GM23338 (cell line): ENCODE measurements around the gene ADCY3. TPM values are rescaled to one million over a fixed set of nuclear protein-coding genes. Genes with fewer than 3 reads are reported as not detected.

Source experiments
- ATAC-seq: fragments of 200-7000 bp; cut with Tn5 transposase; 3 replicates; pipeline ENCODE4 v1.9.1; 2020
- DNase-seq: peaks from one replicate; pipeline ENCODE4 v3.0.0-alpha.2; 2015; ENCODE audit warnings: low spot score
- H2AFZ ChIP-seq: fragments of 200-600 bp; sonication (generic); 2 replicates; pipeline ENCODE4 v1.8.0; 2016; ENCODE audit warnings: antibody characterized with exemption, mild to moderate bottlenecking, moderate library complexity
- H3F3A ChIP-seq: fragments of 200-600 bp; sonication (generic); replicated peaks from 2 replicates; pipeline ENCODE4 v1.8.0; 2017; ENCODE audit warnings: antibody characterized with exemption, mixed run types, low read depth
- H3K27ac ChIP-seq: fragments of 200-600 bp; sonication (generic); 2 replicates; pipeline ENCODE4 v1.6.1; 2016; ENCODE audit warnings: low read depth
- H3K27me3 ChIP-seq: fragments of 200-600 bp; sonication (generic); 2 replicates; pipeline ENCODE4 v1.8.0; 2016; ENCODE audit warnings: mild to moderate bottlenecking, mixed run types, moderate library complexity; ENCODE audit not compliant: insufficient read depth
- H3K36me3 ChIP-seq: fragments of 200-600 bp; sonication (generic); 2 replicates; pipeline ENCODE4 v1.8.0; 2016; ENCODE audit warnings: mild to moderate bottlenecking; ENCODE audit not compliant: insufficient read depth
- H3K4me1 ChIP-seq: fragments of 200-600 bp; sonication (generic); 2 replicates; pipeline ENCODE4 v1.8.0; 2016; ENCODE audit warnings: mild to moderate bottlenecking, moderate library complexity; ENCODE audit not compliant: insufficient read depth
- H3K4me2 ChIP-seq: fragments of 200-600 bp; sonication (generic); 2 replicates; pipeline ENCODE4 v1.7.1; 2017; ENCODE audit warnings: mixed run types
- H3K4me3 ChIP-seq: fragments of 200-600 bp; sonication (generic); 2 replicates; pipeline ENCODE4 v1.6.1; 2016; ENCODE audit warnings: mixed run types
- H3K79me2 ChIP-seq: fragments of 200-600 bp; sonication (generic); replicated peaks from 2 replicates; pipeline ENCODE4 v1.8.0; 2017; ENCODE audit warnings: mild to moderate bottlenecking; ENCODE audit not compliant: insufficient read depth
- H3K9me2 ChIP-seq: fragments of 200-600 bp; sonication (generic); 2 replicates; pipeline ENCODE4 v1.8.0; 2017; ENCODE audit not compliant: insufficient read depth
- H4K20me1 ChIP-seq: fragments of 200-600 bp; sonication (generic); replicated peaks from 2 replicates; pipeline ENCODE4 v1.8.0; 2017; ENCODE audit warnings: mild to moderate bottlenecking; ENCODE audit not compliant: insufficient read depth
- H3K27ac Mint-ChIP-seq: 2 replicates; pipeline ENCODE4 v1.8.0; 2020; ENCODE audit warnings: inconsistent platforms, mild to moderate bottlenecking, moderate library complexity, mixed read lengths
- H3K27me3 Mint-ChIP-seq: 3 replicates; pipeline ENCODE4 v1.8.0; 2022; ENCODE audit warnings: low read depth, mild to moderate bottlenecking, moderate library complexity, mixed read lengths, inconsistent platforms; ENCODE audit not compliant: insufficient read depth, poor library complexity
- H3K36me3 Mint-ChIP-seq: 3 replicates; pipeline ENCODE4 v1.8.0; 2021; ENCODE audit warnings: low read depth, mild to moderate bottlenecking, inconsistent platforms, moderate library complexity, mixed read lengths
- H3K4me1 Mint-ChIP-seq: 3 replicates; pipeline ENCODE4 v1.8.0; 2020; ENCODE audit warnings: mild to moderate bottlenecking, inconsistent platforms, mixed read lengths
- H3K4me3 Mint-ChIP-seq: 3 replicates; pipeline ENCODE4 v1.8.0; 2021; ENCODE audit warnings: moderate library complexity, mild to moderate bottlenecking, inconsistent platforms, mixed read lengths
- H3K9me3 Mint-ChIP-seq: 3 replicates; pipeline ENCODE4 v1.8.0; 2020; ENCODE audit warnings: moderate library complexity, mild to moderate bottlenecking, inconsistent platforms, mixed read lengths
- ETS1 ChIP-seq: IDR thresholded peaks from 2 replicates; pipeline ENCODE4 v1.6.1; 2016; ENCODE audit warnings: antibody characterized with exemption
- EZH2 ChIP-seq: fragments of 200-600 bp; sonication (generic); IDR thresholded peaks from one replicate; pipeline ENCODE4 v1.8.0; 2017; ENCODE audit warnings: antibody characterized with exemption, mild to moderate bottlenecking, low read depth; ENCODE audit not compliant: unreplicated experiment
- JUNB ChIP-seq: IDR thresholded peaks from one replicate; pipeline ENCODE4 v1.6.1; 2016; ENCODE audit warnings: antibody characterized with exemption; ENCODE audit not compliant: unreplicated experiment
- ZNF462 ChIP-seq: fragments of 250-450 bp; sonication (Bioruptor Pico); IDR thresholded peaks from 2 replicates; pipeline ENCODE4 v1.5.0; 2020; ENCODE audit warnings: mild to moderate bottlenecking, moderate library complexity
- polyA plus RNA-seq: library from polyadenylated mRNA; unstranded; fragments of >200 nt; fragmentation: Nextera tagmentation; extraction: Ambion mirVana; gene quantifications from 2 replicates; pipeline ENCODE4 v1.2.1, GENCODE V29; 2016
- total RNA-seq: library from RNA; depleted of rRNA; stranded (reverse); fragments of >200 nt; shearing (Covaris generic); gene quantifications from 2 replicates; pipeline ENCODE4 v1.2.3, GENCODE V29; 2014

Gene ADCY3
- total and polyA plus RNA-seq, 2 experiments from 2014 or later: 9.7 to 32.4 TPM

- TF ChIP-seq ZNF462 (CRISPR knock-in tag): no peak
- no peak for TF ChIP-seq JUNB
- no peak for TF ChIP-seq EZH2
Measured at GRCh38 chr2:24950102-24950501, 30.1 kb upstream of the ADCY3 start (continued).

GRCh38 chr2:24948506-24948905, 28.5 kb upstream of the ADCY3 start:
- H3K9me2 ChIP-seq: no peaks in the 10 kb centered on the region
- no peaks in the 10 kb centered on the region for H3K4me1 ChIP-seq
- no peak overlapping the region for H3K27ac ChIP-seq
- no peak for DNase-seq
- H3K27me3 Mint-ChIP-seq: no peaks in the 10 kb centered on the region
- ATAC-seq: no peak
- H3F3A ChIP-seq: no peaks in the 10 kb centered on the region
- H3K9me3 Mint-ChIP-seq: no peaks in the 10 kb centered on the region
- no peaks in the 10 kb centered on the region for H4K20me1 ChIP-seq
- H3K36me3 ChIP-seq: no peaks in the 10 kb centered on the region
- H3K27me3 ChIP-seq: no peaks in the 10 kb centered on the region
- no peak overlapping the region for H3K27ac Mint-ChIP-seq
- H3K79me2 ChIP-seq: no peaks in the 10 kb centered on the region
- no peak overlapping the region for H3K4me2 ChIP-seq
- H2AFZ ChIP-seq: no peak overlapping the region
- peaks cover 8% of the 10 kb centered on the region for H3K36me3 Mint-ChIP-seq
- H3K4me3 ChIP-seq: no peak overlapping the region
- no peak overlapping the region for H3K4me3 Mint-ChIP-seq
- H3K4me1 Mint-ChIP-seq: no peaks in the 10 kb centered on the region
- no peak for TF ChIP-seq ETS1
